Body of pancreas (tissue), 4 donors: ENCODE measurements around the gene MED13L. TPM values are rescaled to one million over a fixed set of nuclear protein-coding genes. Genes with fewer than 3 reads are reported as not detected.
A peak's percentile ranks its signal among the peaks of the same experiment; 100 is the strongest.

ENCODE experiments used
- ATAC-seq: fragments of 150-250 bp; one replicate; pipeline ENCODE4 v1.9.1; 2016
- DNase-seq, 4 donors: peaks; one replicate each; pipeline ENCODE4 v3.0.0-alpha.2; 2019
- H3K27ac ChIP-seq, 4 donors: fragments of 200-600 bp; sonication (generic); 1 replicate in 3 of 4; 2 replicates in 1 of 4; pipeline versions ENCODE4 v1.5.1 to v1.6.1; 2016 to 2019; ENCODE audit warnings: mild to moderate bottlenecking in 1 of 4, mixed read lengths in 1 of 4, moderate library complexity in 1 of 4
- H3K27me3 ChIP-seq, 2 donors: fragments of 200-600 bp; sonication (generic); one replicate each; pipeline ENCODE4 v1.6.0; 2016; ENCODE audit warnings: mild to moderate bottlenecking in 1 of 2
- H3K36me3 ChIP-seq, 2 donors: fragments of 200-600 bp; sonication (generic); replicated peaks in 1 of 2; 2 replicates each; pipeline ENCODE4 v1.5.1; 2016; ENCODE audit warnings: low read depth in 2 of 2; ENCODE audit not compliant: insufficient read depth in 1 of 2
- H3K4me1 ChIP-seq: fragments of 200-600 bp; sonication (generic); one replicate; pipeline ENCODE4 v1.6.0; 2016
- H3K4me3 ChIP-seq, 2 donors: fragments of 200-600 bp; sonication (generic); 1 replicate in 1 of 2; 2 replicates in 1 of 2; pipeline ENCODE4 v1.5.1; 2016 to 2019
- H3K9me3 ChIP-seq, 3 donors: fragments of 200-600 bp; sonication (generic); 1 replicate in 2 of 3; 2 replicates in 1 of 3; pipeline ENCODE4 v1.5.1; 2016
- POLR2A ChIP-seq, 3 donors: fragments of 450-650 bp; IDR thresholded peaks; one replicate each; pipeline ENCODE4 v1.6.1; 2016; ENCODE audit warnings: antibody characterized with exemption in 3 of 3, mild to moderate bottlenecking in 2 of 3
- WGBS, 2 donors: methylation state at CpG; one replicate each; pipeline ENCODE4 v1.1.5; 2017; 5-methylcytosine and 5-hydroxymethylcytosine counted together
- intact Hi-C: fragments of 100-400 bp; cut with DNase I; formaldehyde crosslinking; loops from one replicate; pipeline ENCODE4 v1.15.1; 2023
- total RNA-seq, 2 donors: library from RNA; depleted of rRNA; stranded (reverse); fragments of >200 nt; gene quantifications; one replicate each; pipeline ENCODE4 v1.1.0, GENCODE V29; 2016
- TF ChIP-seq, protein P1 (sequence below), 7 experiments: fragments of 450-650 bp in 4 of 7; fragments of 200-600 bp in 3 of 7; sonication (generic) in 3 of 7; IDR thresholded peaks; one replicate each; pipeline ENCODE4 v1.5.1; 2016 to 2019; ENCODE audit warnings: antibody characterized with exemption in 7 of 7

The MED13L gene
- total RNA-seq, 2 donors from 2014 or later: 65.9 to 72.6 TPM

DNA sequence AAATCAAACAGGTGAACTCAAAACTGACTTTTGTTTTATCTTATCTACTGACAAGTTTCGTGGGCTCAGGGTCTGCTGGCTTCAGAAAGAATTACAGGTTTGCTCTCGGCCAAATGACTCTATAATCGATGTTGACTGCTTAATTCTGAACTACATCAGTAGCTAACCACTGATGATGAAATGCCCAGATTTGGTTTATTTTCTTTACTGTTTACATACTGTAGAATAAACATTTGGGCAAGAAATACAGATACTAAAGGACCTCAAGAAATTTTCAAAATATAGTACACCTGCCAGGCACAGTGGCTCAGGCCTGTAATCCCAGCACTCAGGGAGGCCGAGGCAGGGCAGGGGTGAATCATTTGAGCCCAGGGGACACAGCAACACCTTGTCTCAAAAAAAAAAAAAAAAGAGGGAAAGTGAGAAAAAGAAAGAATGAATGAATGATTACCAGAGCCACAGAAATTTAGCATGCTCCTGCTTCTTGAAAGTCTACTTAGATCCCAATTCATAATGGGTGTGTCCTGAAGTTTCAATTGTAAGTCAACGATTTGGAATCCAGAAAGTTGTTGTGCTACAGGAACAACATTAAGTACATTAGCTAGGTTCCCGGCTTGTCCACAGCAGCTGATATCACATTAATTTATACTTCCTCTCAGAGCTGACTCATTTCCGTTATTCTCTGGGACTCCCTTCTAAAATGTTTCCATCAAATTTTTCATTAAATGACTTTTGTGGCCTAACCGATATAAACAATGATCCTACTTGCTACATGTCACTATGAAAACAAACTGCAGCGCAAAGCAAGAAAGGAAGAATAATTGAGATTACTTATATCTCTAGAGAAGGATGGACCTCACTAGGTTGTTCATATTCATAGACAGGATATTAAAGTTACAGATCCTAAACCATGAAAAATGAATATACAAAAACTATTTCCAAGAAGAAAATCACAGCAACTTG lies 134.3 kb downstream of the MED13L start:
- intact Hi-C loops: no loop called here
- no peak for DNase-seq
- WGBS, 2 donors: 34% methylated on average over 9 of the region's 9 CpGs
- TF ChIP-seq, protein P1, sequence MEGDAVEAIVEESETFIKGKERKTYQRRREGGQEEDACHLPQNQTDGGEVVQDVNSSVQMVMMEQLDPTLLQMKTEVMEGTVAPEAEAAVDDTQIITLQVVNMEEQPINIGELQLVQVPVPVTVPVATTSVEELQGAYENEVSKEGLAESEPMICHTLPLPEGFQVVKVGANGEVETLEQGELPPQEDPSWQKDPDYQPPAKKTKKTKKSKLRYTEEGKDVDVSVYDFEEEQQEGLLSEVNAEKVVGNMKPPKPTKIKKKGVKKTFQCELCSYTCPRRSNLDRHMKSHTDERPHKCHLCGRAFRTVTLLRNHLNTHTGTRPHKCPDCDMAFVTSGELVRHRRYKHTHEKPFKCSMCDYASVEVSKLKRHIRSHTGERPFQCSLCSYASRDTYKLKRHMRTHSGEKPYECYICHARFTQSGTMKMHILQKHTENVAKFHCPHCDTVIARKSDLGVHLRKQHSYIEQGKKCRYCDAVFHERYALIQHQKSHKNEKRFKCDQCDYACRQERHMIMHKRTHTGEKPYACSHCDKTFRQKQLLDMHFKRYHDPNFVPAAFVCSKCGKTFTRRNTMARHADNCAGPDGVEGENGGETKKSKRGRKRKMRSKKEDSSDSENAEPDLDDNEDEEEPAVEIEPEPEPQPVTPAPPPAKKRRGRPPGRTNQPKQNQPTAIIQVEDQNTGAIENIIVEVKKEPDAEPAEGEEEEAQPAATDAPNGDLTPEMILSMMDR (IDR thresholded peaks at IDR 0.05): no peak
- TF ChIP-seq POLR2A (IDR thresholded peaks at IDR 0.05): no peak
- H3K36me3 ChIP-seq: no peaks in the 10 kb centered on the region
- H3K27ac ChIP-seq: peak overlapping the region in 1 of 4 donors; percentile 6
- no peaks in the 10 kb centered on the region for H3K27me3 ChIP-seq
- ATAC-seq: no peak
- H3K4me1 ChIP-seq: peaks cover 32% of the 10 kb centered on the region
- H3K4me3 ChIP-seq: no peak overlapping the region
- H3K9me3 ChIP-seq: no peaks in the 10 kb centered on the region

DNA sequence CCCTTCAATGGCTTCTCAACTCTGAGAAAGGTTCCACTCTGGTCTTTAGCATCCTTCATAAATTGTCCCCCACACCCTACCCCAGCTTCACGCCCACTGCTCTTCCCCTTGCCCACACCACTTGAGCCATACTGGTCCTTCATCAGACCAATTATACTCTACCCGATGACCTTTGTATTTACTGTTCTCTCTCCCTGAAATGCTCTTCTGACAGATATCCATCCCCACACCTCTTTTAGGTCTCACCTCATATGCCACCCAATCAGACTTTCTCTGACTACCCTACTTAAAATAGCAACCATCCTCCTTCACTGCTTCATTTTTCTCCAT lies 135.7 kb downstream of the MED13L start:
- DNase-seq (no peak), ATAC-seq (no peak)
- Histone ChIP-seq H3K36me3 (no peaks in the 10 kb centered on the region), H3K27me3 (no peaks in the 10 kb centered on the region), H3K27ac (no peak overlapping the region), H3K4me3 (no peak overlapping the region), H3K4me1 (peaks cover 40% of the 10 kb centered on the region), H3K9me3 (no peaks in the 10 kb centered on the region)
- intact Hi-C loops: no loop called here
- 81 to 85% methylated on average over 2 of the region's 2 CpGs for WGBS, 2 donors
- TF ChIP-seq, protein P1 (IDR thresholded peaks at IDR 0.05): no peak
- TF ChIP-seq POLR2A (IDR thresholded peaks at IDR 0.05): no peak

DNA sequence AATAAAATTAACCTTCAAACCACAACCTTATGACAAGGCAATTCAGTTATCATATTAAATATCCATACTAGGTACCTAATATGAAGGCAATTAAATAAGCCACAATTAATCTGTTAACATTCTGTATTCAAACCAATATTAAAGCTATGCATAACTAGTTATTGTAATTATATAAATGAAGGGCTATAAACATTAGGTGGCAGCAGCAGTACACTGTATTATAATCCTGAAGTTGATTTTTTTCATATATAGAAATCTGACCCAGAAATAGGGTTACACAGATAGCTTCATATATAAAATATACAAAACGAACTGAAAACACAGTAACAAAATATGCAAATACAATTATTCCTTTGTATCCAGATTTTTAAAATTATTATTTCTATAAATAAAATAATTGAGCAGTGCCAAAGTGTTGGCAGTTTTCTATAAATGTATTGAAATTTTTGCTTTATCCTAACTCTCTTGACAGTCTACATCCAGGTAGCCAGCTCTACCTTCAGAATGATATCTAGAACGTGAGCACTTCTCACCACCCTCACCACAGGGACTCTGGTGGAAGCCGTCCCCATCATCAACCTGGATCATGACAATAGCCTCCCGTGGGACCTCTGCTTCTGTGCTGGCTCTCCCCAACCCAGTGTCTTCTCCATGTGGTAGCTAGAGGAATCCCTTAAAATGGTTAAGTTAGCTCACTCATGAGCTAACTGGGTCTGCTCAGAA lies 136.2 kb downstream of the MED13L start:
- no peak for ATAC-seq

DNA sequence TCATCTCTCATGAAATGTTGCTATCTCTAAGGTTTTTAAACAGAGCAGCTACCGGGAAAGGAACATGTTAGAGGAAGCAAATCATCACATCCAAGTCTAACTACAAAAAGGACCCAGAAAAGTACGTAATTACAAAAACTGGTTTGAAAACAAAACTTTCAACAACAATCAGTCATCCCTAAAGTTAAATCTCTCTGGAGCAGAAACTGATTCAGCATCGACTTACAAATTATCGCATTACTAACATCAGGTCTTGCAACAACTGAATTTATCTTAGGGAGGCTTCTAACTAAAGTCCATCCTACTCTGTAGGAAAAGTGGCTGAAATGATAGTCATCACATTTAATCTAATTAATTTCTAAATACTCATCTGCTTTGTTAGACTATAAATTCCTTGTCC lies 137.0 kb downstream of the MED13L start:
- no peak for DNase-seq
- Histone ChIP-seq H3K27ac (no peak overlapping the region), H3K4me3 (no peak overlapping the region), H3K9me3 (no peaks in the 10 kb centered on the region), H3K27me3 (no peaks in the 10 kb centered on the region), H3K4me1 (peaks cover 40% of the 10 kb centered on the region), H3K36me3 (no peaks in the 10 kb centered on the region)
- ATAC-seq: no peak
- intact Hi-C loops: no loop called here
- WGBS, 2 donors: 73 to 88% methylated on average over 4 of the region's 4 CpGs
- TF ChIP-seq POLR2A (IDR thresholded peaks at IDR 0.05): no peak
- TF ChIP-seq, protein P1 (IDR thresholded peaks at IDR 0.05): no peak

More for the DNA sequence above, 136.2 kb downstream of the MED13L start:
- peaks cover 40% of the 10 kb centered on the region for H3K4me1 ChIP-seq
- H3K9me3 ChIP-seq: no peaks in the 10 kb centered on the region
- intact Hi-C loops: no loop called here
- no peak for TF ChIP-seq POLR2A (IDR thresholded peaks at IDR 0.05)
- TF ChIP-seq, protein P1 (IDR thresholded peaks at IDR 0.05): peak in 4 of 7 experiments; percentile 23 to 32 (median 27)
- DNase-seq: no peak
- no peaks in the 10 kb centered on the region for H3K36me3 ChIP-seq
- 68 to 72% methylated on average over 4 of the region's 4 CpGs for WGBS, 2 donors
- no peak overlapping the region for H3K4me3 ChIP-seq
- no peaks in the 10 kb centered on the region for H3K27me3 ChIP-seq
- H3K27ac ChIP-seq: no peak overlapping the region
